CD4-positive, alpha-beta T cell (primary cell): ENCODE results near the gene EXOSC3. TPM values are rescaled to one million over a fixed set of nuclear protein-coding genes. Genes with fewer than 3 reads are reported as not detected.
A peak's percentile ranks its signal among the peaks of the same experiment; 100 is the strongest.
"Not testable (repeated sequence)": the region's sequence is repeated elsewhere in the genome, so short reads cannot be mapped to it uniquely, and the experiment has no call there.

Experiments used
- ATAC-seq: fragments of 200-7000 bp; cut with Tn5 transposase; one replicate; pipeline ENCODE4 v1.10.0; 2022; ENCODE audit warnings: mild to moderate bottlenecking; ENCODE audit not compliant: poor library complexity
- CTCF ChIA-PET: fragments of 350-600 bp; sonication (Branson Sonifier 250); formaldehyde crosslinking; loops from one replicate; lab custom pipeline; 2021; ENCODE audit warnings: antibody characterized with exemption, inconsistent platforms; lab: Charles Lee
- POLR2A ChIA-PET: fragments of 350-600 bp; sonication (Branson Sonifier 250); formaldehyde crosslinking; loops from one replicate; lab custom pipeline; 2021; ENCODE audit warnings: antibody characterized with exemption, inconsistent platforms; lab: Charles Lee
- DNase-seq, 14 experiments: peaks; one replicate each; pipeline ENCODE4 v3.0.0-alpha.2; 2013 to 2020; ENCODE audit warnings: mixed read lengths in 2 of 14
- H3K27ac ChIP-seq, 2 donors: one replicate each; pipeline versions ENCODE4 v1.5.1 to v1.7.0; 2013; ENCODE audit warnings: low read length in 2 of 2, low read depth in 1 of 2, mild to moderate bottlenecking in 1 of 2
- H3K27me3 ChIP-seq, 2 experiments: 1 replicate in 1 of 2; 2 replicates in 1 of 2; pipeline versions ENCODE4 v1.6.1 to v1.7.0; 2013; ENCODE audit warnings: low read length in 2 of 2, control low read depth in 1 of 2, mild to moderate bottlenecking in 1 of 2, moderate library complexity in 1 of 2; ENCODE audit not compliant: insufficient read depth in 2 of 2, control insufficient read depth in 1 of 2
- H3K36me3 ChIP-seq: one replicate; pipeline ENCODE4 v1.6.1; 2013; ENCODE audit warnings: low read length, control low read depth; ENCODE audit not compliant: insufficient read depth
- H3K4me1 ChIP-seq: one replicate; pipeline ENCODE4 v1.6.1; 2013; ENCODE audit warnings: low read length, control low read depth; ENCODE audit not compliant: insufficient read depth
- H3K4me3 ChIP-seq: one replicate; pipeline ENCODE4 v1.5.1; 2013; ENCODE audit warnings: mild to moderate bottlenecking, low read length, moderate library complexity
- H3K9me3 ChIP-seq, 2 experiments: 1 replicate in 1 of 2; 2 replicates in 1 of 2; pipeline versions ENCODE4 v1.6.1 to v1.7.0; 2013; ENCODE audit warnings: low read length in 2 of 2, mild to moderate bottlenecking in 2 of 2, control low read depth in 1 of 2, moderate library complexity in 1 of 2; ENCODE audit not compliant: control insufficient read depth in 1 of 2, insufficient read depth in 1 of 2
- H3K27ac Mint-ChIP-seq: one replicate; pipeline ENCODE4 v1.8.0; 2020; ENCODE audit warnings: mixed read lengths
- H3K27me3 Mint-ChIP-seq: one replicate; pipeline ENCODE4 v1.8.0; 2021; ENCODE audit warnings: mixed read lengths
- H3K36me3 Mint-ChIP-seq: one replicate; pipeline ENCODE4 v1.8.0; 2021; ENCODE audit warnings: low read depth, mixed read lengths
- H3K4me1 Mint-ChIP-seq: one replicate; pipeline ENCODE4 v1.8.0; 2021; ENCODE audit warnings: low read depth, mixed read lengths
- H3K4me3 Mint-ChIP-seq: one replicate; pipeline ENCODE4 v1.8.0; 2020; ENCODE audit warnings: mild to moderate bottlenecking, mixed read lengths
- H3K9me3 Mint-ChIP-seq: one replicate; pipeline ENCODE4 v1.8.0; 2020; ENCODE audit warnings: mixed read lengths
- intact Hi-C, 2 experiments: fragments of 100-400 bp; cut with DNase I in 1 of 2; cut with micrococcal nuclease in 1 of 2; formaldehyde crosslinking; loops; one replicate each; pipeline versions ENCODE4 v1.15.1 to v1.9.0; 2023 to 2025; cut with DNase I, micrococcal nuclease
- total RNA-seq, 174 experiments: library from RNA in 2 of 174; stranded (reverse) in 2 of 174; gene quantifications; one replicate each; pipeline ENCODE4 v1.2.3 and lab custom pipeline; 2021 to 2026
- TF ChIP-seq, protein P1 (sequence below): fragments of 200-600 bp; IDR thresholded peaks from one replicate; pipeline ENCODE4 v1.8.0; 2022; ENCODE audit warnings: antibody characterized with exemption, mild to moderate bottlenecking

EXOSC3 gene
- total RNA-seq, 2 experiments from 2014 or later: 42.9 to 44.2 TPM

GRCh38 chr9:37775216-37775919, 9.5 kb downstream of the EXOSC3 start:
- no peak overlapping the region for H3K4me3 ChIP-seq
- ATAC-seq: no peak
- POLR2A ChIA-PET: interaction anchor here (0.5 to 1.6 kb wide), 2 partner anchors 9 to 90 kb away, joined by 3 to 6 read pairs; partner anchors contain the start of gene EXOSC3
- Mint-ChIP-seq H3K4me1 (no peaks in the 10 kb centered on the region), H3K36me3 (peaks cover 79% of the 10 kb centered on the region), H3K9me3 (no peaks in the 10 kb centered on the region), H3K27ac (peak overlapping the region; percentile 10), H3K27me3 (no peaks in the 10 kb centered on the region), H3K4me3 (no peak overlapping the region)
- TF ChIP-seq, protein P1, sequence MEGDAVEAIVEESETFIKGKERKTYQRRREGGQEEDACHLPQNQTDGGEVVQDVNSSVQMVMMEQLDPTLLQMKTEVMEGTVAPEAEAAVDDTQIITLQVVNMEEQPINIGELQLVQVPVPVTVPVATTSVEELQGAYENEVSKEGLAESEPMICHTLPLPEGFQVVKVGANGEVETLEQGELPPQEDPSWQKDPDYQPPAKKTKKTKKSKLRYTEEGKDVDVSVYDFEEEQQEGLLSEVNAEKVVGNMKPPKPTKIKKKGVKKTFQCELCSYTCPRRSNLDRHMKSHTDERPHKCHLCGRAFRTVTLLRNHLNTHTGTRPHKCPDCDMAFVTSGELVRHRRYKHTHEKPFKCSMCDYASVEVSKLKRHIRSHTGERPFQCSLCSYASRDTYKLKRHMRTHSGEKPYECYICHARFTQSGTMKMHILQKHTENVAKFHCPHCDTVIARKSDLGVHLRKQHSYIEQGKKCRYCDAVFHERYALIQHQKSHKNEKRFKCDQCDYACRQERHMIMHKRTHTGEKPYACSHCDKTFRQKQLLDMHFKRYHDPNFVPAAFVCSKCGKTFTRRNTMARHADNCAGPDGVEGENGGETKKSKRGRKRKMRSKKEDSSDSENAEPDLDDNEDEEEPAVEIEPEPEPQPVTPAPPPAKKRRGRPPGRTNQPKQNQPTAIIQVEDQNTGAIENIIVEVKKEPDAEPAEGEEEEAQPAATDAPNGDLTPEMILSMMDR: no peak
- no peaks in the 10 kb centered on the region for H3K27me3 ChIP-seq
- peaks cover 73% of the 10 kb centered on the region for H3K36me3 ChIP-seq
- CTCF ChIA-PET: no interaction called here
- intact Hi-C loops: no loop called here
- no peaks in the 10 kb centered on the region for H3K4me1 ChIP-seq
- no peaks in the 10 kb centered on the region for H3K9me3 ChIP-seq
- H3K27ac ChIP-seq: no peak overlapping the region
- DNase-seq: no peak

DNA sequence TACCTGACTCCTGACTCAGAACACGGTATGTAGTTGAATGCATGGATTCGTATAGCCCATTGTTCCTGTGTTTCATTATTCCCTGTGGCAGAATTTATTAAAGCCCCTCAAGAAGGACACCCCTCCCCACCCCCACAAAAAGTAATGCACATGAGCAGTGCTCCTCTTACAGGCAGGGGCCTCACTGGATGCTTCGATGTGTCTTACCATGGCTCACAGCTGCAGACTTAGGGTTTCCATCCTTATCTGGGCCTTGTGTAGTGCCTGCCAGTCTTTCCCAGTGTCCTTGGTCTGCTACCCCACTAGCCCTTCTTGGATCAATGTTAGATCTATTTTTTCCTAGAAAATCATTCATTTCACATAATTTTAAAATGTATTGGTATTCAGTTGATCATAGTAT, 14.9 kb downstream of the EXOSC3 start:
- intact Hi-C loops: no loop called here
- Histone ChIP-seq H3K27me3 (no peaks in the 10 kb centered on the region), H3K27ac (no peak overlapping the region), H3K4me3 (no peak overlapping the region), H3K9me3 (no peaks in the 10 kb centered on the region), H3K36me3 (peaks cover 59% of the 10 kb centered on the region), H3K4me1 (no peaks in the 10 kb centered on the region)
- Mint-ChIP-seq H3K27me3 (no peaks in the 10 kb centered on the region), H3K4me3 (no peak overlapping the region), H3K9me3 (no peaks in the 10 kb centered on the region), H3K4me1 (no peaks in the 10 kb centered on the region), H3K36me3 (peaks cover 76% of the 10 kb centered on the region), H3K27ac (no peak overlapping the region)
- POLR2A ChIA-PET: no interaction called here
- DNase-seq (no peak), ATAC-seq (no peak)
- CTCF ChIA-PET: no interaction called here
- TF ChIP-seq, protein P1: no peak

DNA sequence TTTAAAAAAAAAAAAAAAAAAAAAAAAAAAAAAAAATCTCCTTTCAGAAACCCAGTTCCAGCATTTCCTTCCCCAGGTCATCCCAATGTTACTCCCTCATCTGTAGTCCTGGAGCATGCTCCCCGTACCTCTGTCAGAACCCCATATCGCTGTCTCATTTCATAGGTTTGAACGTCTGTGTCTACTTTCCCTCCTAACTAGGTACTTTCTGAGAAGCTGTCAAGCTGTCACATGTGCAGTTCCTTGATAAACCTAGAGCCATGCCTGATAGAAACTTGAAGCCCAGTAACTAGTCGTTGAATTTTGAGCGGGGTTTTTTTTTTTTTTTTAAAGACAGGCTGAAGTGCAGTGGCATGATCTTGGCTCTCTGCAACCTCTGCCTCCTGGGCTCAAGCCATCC, 15.6 kb downstream of the EXOSC3 start:
- Histone ChIP-seq H3K36me3 (peaks cover 59% of the 10 kb centered on the region), H3K27ac (no peak overlapping the region), H3K27me3 (no peaks in the 10 kb centered on the region), H3K4me3 (no peak overlapping the region), H3K4me1 (no peaks in the 10 kb centered on the region), H3K9me3 (no peaks in the 10 kb centered on the region)
- ChIA-PET CTCF (no interaction called here), POLR2A (no interaction called here)
- H3K27me3 Mint-ChIP-seq: no peaks in the 10 kb centered on the region
- intact Hi-C loops: no loop called here
- no peaks in the 10 kb centered on the region for H3K4me1 Mint-ChIP-seq
- TF ChIP-seq, protein P1: no peak
- DNase-seq (no peak), ATAC-seq (no peak)
- H3K4me3 Mint-ChIP-seq: no peak overlapping the region
- H3K36me3 Mint-ChIP-seq: peaks cover 75% of the 10 kb centered on the region
- no peaks in the 10 kb centered on the region for H3K9me3 Mint-ChIP-seq
- H3K27ac Mint-ChIP-seq: no peak overlapping the region

- H3K36me3 Mint-ChIP-seq: peaks cover 74% of the 10 kb centered on the region
- H3K4me3 ChIP-seq, H3K27ac ChIP-seq, H3K9me3 Mint-ChIP-seq, H3K27ac Mint-ChIP-seq, POLR2A ChIA-PET, CTCF ChIA-PET, H3K27me3 ChIP-seq, H3K4me1 ChIP-seq, intact Hi-C loops, H3K27me3 Mint-ChIP-seq, H3K4me3 Mint-ChIP-seq, DNase-seq, ATAC-seq, H3K9me3 ChIP-seq, H3K4me1 Mint-ChIP-seq: not testable (repeated sequence)
- H3K36me3 ChIP-seq: peaks cover 30% of the 10 kb centered on the region
These were observed 19.6 kb downstream of the EXOSC3 start for GRCh38 chr9:37765263-37765662.
